Caco-2 (cell line): ENCODE measurements around the gene ARMH3. TPM values are rescaled to one million over a fixed set of nuclear protein-coding genes. Genes with fewer than 3 reads are reported as not detected.
A peak's percentile ranks its signal among the peaks of the same experiment; 100 is the strongest.

Experiments
- BruUV-seq: library from RNA; stranded (reverse); fragments of 400-500 nt; replicated peaks from 2 replicates; lab custom pipeline; 2021; lab: Mats Ljungman, UMichigan
- CTCF ChIA-PET: fragments of 300-600 bp; sonication (Branson Sonifier 250); formaldehyde crosslinking; loops from one replicate; lab custom pipeline; 2022; ENCODE audit warnings: antibody characterized with exemption; lab: Charles Lee
- POLR2A ChIA-PET: fragments of 300-600 bp; sonication (Branson Sonifier 250); formaldehyde crosslinking; loops from one replicate; lab custom pipeline; 2022; ENCODE audit warnings: antibody characterized with exemption; lab: Charles Lee
- DNase-seq, 2 experiments: peaks; one replicate each; pipeline versions ENCODE4 v3.0.0 to v3.0.0-alpha.2; 2020 to 2022
- H3K27me3 ChIP-seq: replicated peaks from 2 replicates; pipeline ENCODE4 v1.6.0; 2011; ENCODE audit warnings: low read length; ENCODE audit not compliant: control insufficient read depth, insufficient read depth
- H3K36me3 ChIP-seq: 2 replicates; pipeline ENCODE4 v1.5.1; 2011; ENCODE audit warnings: low read length; ENCODE audit not compliant: control insufficient read depth, insufficient read depth
- H3K4me1 ChIP-seq: fragments of 250-450 bp; sonication (Bioruptor Pico); 2 replicates; pipeline ENCODE4 v1.5.1; 2020; ENCODE audit warnings: mild to moderate bottlenecking
- H3K4me3 ChIP-seq: 2 replicates; pipeline ENCODE4 v1.5.1; 2011; ENCODE audit warnings: low read depth, mild to moderate bottlenecking, control low read depth, low read length
- H3K9me3 ChIP-seq: fragments of 250-450 bp; sonication (Bioruptor Pico); 2 replicates; pipeline ENCODE4 v1.5.1; 2020; ENCODE audit warnings: mild to moderate bottlenecking, moderate library complexity
- H3K27ac Mint-ChIP-seq: one replicate; pipeline ENCODE4 v1.8.0; 2022; ENCODE audit warnings: mixed read lengths; ENCODE audit not compliant: unreplicated experiment
- H3K27me3 Mint-ChIP-seq: one replicate; pipeline ENCODE4 v1.8.0; 2022; ENCODE audit warnings: mixed read lengths; ENCODE audit not compliant: insufficient read depth, unreplicated experiment
- H3K36me3 Mint-ChIP-seq: one replicate; pipeline ENCODE4 v1.8.0; 2022; ENCODE audit warnings: mild to moderate bottlenecking, mixed read lengths; ENCODE audit not compliant: insufficient read depth, unreplicated experiment
- H3K4me1 Mint-ChIP-seq: one replicate; pipeline ENCODE4 v1.8.0; 2022; ENCODE audit warnings: low read depth, mixed read lengths; ENCODE audit not compliant: unreplicated experiment
- H3K4me3 Mint-ChIP-seq: one replicate; pipeline ENCODE4 v1.8.0; 2022; ENCODE audit warnings: mild to moderate bottlenecking, moderate library complexity, mixed read lengths; ENCODE audit not compliant: unreplicated experiment
- H3K9me3 Mint-ChIP-seq: one replicate; pipeline ENCODE4 v1.8.0; 2022; ENCODE audit warnings: mixed read lengths; ENCODE audit not compliant: unreplicated experiment
- intact Hi-C: fragments of 100-400 bp; cut with micrococcal nuclease; formaldehyde crosslinking; loops from one replicate; pipeline ENCODE4 v1.10.0; 2022; ENCODE audit not compliant: unreplicated experiment
- total RNA-seq: library from RNA; stranded (reverse); gene quantifications from 2 replicates; pipeline ENCODE4 v1.2.3, GENCODE V29; 2022
- TF ChIP-seq, protein P1 (sequence below), 2 experiments: fragments of 200-600 bp in 1 of 2; IDR thresholded peaks; 1 replicate in 1 of 2; 2 replicates in 1 of 2; pipeline versions ENCODE4 v1.5.1 to v1.8.0; 2011 to 2022; ENCODE audit warnings: antibody characterized with exemption in 1 of 2, control low read depth in 1 of 2, inconsistent platforms in 1 of 2, low read depth in 1 of 2, low read length in 1 of 2, mild to moderate bottlenecking in 1 of 2, moderate library complexity in 1 of 2; ENCODE audit not compliant: insufficient read depth in 1 of 2, severe bottlenecking in 1 of 2, unreplicated experiment in 1 of 2

ARMH3 gene
- total RNA-seq, 1 experiment from 2014 or later = 17.4 TPM

DNA sequence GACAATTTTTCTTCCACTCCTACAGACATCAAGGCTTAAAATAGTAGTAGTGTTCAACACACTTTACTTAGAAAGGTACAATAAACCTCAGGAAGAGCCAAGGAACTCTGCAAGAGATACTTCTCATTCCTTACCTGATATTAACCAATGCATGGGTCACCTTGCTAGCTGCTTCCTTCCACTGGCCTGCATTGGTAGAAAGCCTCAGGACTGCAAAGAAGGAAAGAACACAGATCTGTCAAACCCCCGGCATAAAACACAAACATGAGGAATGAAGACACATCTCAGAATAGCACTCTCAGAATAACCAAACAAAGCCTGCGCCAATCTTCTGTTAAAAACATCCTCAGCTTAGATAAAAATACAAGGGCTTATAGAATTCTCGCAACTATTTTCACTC is 116.2 kb downstream of the ARMH3 start:
- ChIA-PET POLR2A (no interaction called here), CTCF (no interaction called here)
- Histone ChIP-seq H3K4me1 (peaks cover 6% of the 10 kb centered on the region; the same call in 1 of the 2 replicates), H3K9me3 (no peaks in the 10 kb centered on the region), H3K27me3 (no peaks in the 10 kb centered on the region), H3K36me3 (no peaks in the 10 kb centered on the region; the same call in 1 of the 2 replicates), H3K4me3 (no peak overlapping the region)
- H3K4me3 Mint-ChIP-seq = no peak overlapping the region
- no peaks in the 10 kb centered on the region for H3K9me3 Mint-ChIP-seq
- no peaks in the 10 kb centered on the region for H3K27me3 Mint-ChIP-seq
- intact Hi-C loops = no loop called here
- peaks cover 8% of the 10 kb centered on the region for H3K36me3 Mint-ChIP-seq
- peaks cover 17% of the 10 kb centered on the region for H3K4me1 Mint-ChIP-seq
- DNase-seq = no peak
- BruUV-seq = no TSS peak
- peak overlapping the region; percentile 24 for H3K27ac Mint-ChIP-seq
- TF ChIP-seq, protein P1, sequence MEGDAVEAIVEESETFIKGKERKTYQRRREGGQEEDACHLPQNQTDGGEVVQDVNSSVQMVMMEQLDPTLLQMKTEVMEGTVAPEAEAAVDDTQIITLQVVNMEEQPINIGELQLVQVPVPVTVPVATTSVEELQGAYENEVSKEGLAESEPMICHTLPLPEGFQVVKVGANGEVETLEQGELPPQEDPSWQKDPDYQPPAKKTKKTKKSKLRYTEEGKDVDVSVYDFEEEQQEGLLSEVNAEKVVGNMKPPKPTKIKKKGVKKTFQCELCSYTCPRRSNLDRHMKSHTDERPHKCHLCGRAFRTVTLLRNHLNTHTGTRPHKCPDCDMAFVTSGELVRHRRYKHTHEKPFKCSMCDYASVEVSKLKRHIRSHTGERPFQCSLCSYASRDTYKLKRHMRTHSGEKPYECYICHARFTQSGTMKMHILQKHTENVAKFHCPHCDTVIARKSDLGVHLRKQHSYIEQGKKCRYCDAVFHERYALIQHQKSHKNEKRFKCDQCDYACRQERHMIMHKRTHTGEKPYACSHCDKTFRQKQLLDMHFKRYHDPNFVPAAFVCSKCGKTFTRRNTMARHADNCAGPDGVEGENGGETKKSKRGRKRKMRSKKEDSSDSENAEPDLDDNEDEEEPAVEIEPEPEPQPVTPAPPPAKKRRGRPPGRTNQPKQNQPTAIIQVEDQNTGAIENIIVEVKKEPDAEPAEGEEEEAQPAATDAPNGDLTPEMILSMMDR (IDR thresholded peaks at IDR 0.05; ENCODE audit: insufficient read depth in 1 of 2, low read depth in 1 of 2, low read length in 1 of 2, severe bottlenecking in 1 of 2, unreplicated experiment in 1 of 2) = no peak

DNA sequence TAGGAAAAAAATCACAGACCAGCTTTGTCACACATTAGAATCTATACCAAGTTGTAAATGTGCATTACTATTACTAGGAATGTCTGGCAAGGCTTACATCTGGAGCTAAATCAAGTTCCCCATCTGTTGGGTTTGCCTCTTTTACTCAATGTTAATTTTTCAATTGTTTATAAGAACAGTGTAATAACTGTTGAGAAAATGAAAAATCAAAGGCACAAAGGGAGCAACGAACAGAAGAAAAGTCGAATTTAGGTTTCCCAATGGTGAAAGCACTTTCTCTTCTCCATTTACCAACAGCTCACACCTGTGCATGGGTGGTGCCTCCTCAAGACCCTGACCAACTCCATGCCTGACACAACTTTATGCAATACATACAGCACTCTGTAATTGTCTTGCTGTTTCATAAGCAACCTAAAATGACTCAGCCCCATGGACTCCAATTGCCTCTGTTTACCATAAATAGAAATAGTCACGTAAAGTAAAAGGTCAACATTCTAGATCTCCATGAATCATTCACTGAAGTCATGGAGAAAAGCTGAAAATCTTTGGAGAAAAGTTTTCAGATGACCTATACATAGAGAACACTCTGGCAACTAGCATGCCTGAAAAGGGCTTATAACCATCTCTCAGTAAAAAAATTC is 116.8 kb downstream of the ARMH3 start:
- H3K27me3 ChIP-seq = no peaks in the 10 kb centered on the region
- Mint-ChIP-seq H3K27me3 (no peaks in the 10 kb centered on the region), H3K27ac (peak overlapping the region; percentile 24), H3K4me3 (no peak overlapping the region), H3K9me3 (no peaks in the 10 kb centered on the region), H3K36me3 (peaks cover 8% of the 10 kb centered on the region), H3K4me1 (peaks cover 17% of the 10 kb centered on the region)
- intact Hi-C loops = no loop called here
- no peaks in the 10 kb centered on the region for H3K9me3 ChIP-seq
- ChIA-PET POLR2A (no interaction called here), CTCF (no interaction called here)
- peaks cover 6% of the 10 kb centered on the region; the same call in 1 of the 2 replicates for H3K4me1 ChIP-seq
- H3K4me3 ChIP-seq = no peak overlapping the region
- no peaks in the 10 kb centered on the region; the same call in 1 of the 2 replicates for H3K36me3 ChIP-seq
- BruUV-seq = no TSS peak
- TF ChIP-seq, protein P1 (IDR thresholded peaks at IDR 0.05; ENCODE audit: insufficient read depth in 1 of 2, low read depth in 1 of 2, low read length in 1 of 2, severe bottlenecking in 1 of 2, unreplicated experiment in 1 of 2) = no peak
- peak in 1 of 2 experiments; percentile 2 for DNase-seq

DNA sequence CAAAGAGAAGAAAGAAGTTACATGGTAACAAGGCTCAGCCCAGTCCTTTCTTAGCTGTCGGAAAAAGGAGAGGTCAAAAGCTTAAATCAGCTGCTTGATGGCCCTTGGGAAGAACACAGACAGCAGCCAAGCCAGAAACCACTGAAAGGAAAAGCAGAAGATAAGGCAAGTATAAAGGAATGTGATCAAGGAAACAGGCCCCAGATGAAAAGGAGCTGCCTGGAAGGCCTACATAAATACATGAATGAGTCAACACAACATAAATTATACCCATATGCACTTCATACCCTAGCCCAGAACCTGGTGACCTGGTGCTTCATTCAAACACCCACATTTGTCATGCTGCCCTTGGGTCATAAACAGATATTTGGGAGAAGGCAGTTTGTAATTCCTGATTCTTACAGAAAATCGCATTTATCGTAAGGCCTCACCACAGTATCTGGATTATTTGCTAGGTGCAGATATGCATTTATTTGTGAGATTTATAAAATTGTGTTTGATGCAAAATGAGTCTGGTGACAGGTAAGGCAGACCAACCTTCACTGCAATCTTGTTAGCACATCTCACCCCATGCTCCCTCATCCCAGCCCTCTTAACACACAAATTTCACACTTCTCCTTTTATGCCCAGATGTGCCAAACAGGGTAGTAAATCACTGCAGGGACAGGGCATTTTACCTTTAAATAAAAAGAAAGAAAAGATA is 117.5 kb downstream of the ARMH3 start:
- H3K9me3 ChIP-seq = no peaks in the 10 kb centered on the region
- ChIA-PET CTCF (no interaction called here), POLR2A (no interaction called here)
- no TSS peak for BruUV-seq
- H3K9me3 Mint-ChIP-seq = no peaks in the 10 kb centered on the region
- peaks cover 17% of the 10 kb centered on the region for H3K4me1 Mint-ChIP-seq
- H3K27ac Mint-ChIP-seq = no peak overlapping the region
- no peaks in the 10 kb centered on the region; the same call in 1 of the 2 replicates for H3K36me3 ChIP-seq
- H3K27me3 ChIP-seq = no peaks in the 10 kb centered on the region
- TF ChIP-seq, protein P1 (IDR thresholded peaks at IDR 0.05; ENCODE audit: insufficient read depth in 1 of 2, low read depth in 1 of 2, low read length in 1 of 2, severe bottlenecking in 1 of 2, unreplicated experiment in 1 of 2) = no peak
- H3K27me3 Mint-ChIP-seq = no peaks in the 10 kb centered on the region
- intact Hi-C loops = no loop called here
- peaks cover 8% of the 10 kb centered on the region for H3K36me3 Mint-ChIP-seq
- peaks cover 6% of the 10 kb centered on the region; the same call in 1 of the 2 replicates for H3K4me1 ChIP-seq
- no peak for DNase-seq
- no peak overlapping the region for H3K4me3 ChIP-seq
- H3K4me3 Mint-ChIP-seq = no peak overlapping the region
